ENCODE measurements around the gene PAQR5.
A peak's percentile ranks its signal among the peaks of the same experiment; 100 is the strongest.

DNA sequence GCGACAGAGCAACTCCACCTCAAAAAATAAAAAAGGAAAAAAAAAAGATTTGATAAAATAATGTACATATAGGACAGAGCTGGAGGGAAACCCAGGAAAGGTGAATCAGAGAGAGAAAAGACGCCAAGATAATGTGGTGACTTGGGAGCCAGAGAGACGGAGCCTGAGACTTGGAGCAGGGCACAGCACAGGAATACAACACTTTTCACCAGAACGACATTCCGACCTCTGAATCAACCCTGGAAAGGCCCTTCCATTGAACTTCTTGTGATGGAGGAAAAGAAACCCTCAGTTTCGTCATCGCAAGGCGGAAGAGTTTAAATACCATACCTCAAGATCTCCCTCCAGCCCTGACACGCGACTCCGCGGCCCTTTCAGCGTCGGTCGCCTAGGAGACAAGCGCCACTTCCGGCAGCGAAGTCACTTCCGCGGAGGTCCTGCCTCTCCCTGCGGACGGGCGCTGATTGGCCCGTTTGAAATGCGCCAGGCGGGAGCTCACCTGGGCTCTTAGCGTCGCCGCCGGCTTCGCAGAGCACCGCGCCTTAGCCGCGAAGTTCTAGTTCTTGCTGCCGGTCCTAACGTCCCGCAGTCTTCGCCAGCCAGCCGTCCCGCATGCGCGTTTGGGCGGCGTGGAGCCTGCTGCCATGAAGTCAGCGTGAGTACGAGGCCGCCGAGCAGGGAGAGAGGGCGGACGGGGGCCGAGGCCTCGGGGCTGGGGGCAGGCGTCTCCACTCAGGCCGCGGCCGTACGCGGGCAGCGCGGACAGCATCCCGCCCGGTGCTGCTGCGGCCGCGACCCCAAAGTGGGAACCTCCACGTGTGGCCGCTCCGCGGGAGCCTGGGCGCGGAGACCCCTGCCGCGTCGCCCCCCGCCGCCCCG, 115.3 kb downstream of the PAQR5 start, which contains the start of gene KIF23:
- TF ChIP-seq, protein P1, sequence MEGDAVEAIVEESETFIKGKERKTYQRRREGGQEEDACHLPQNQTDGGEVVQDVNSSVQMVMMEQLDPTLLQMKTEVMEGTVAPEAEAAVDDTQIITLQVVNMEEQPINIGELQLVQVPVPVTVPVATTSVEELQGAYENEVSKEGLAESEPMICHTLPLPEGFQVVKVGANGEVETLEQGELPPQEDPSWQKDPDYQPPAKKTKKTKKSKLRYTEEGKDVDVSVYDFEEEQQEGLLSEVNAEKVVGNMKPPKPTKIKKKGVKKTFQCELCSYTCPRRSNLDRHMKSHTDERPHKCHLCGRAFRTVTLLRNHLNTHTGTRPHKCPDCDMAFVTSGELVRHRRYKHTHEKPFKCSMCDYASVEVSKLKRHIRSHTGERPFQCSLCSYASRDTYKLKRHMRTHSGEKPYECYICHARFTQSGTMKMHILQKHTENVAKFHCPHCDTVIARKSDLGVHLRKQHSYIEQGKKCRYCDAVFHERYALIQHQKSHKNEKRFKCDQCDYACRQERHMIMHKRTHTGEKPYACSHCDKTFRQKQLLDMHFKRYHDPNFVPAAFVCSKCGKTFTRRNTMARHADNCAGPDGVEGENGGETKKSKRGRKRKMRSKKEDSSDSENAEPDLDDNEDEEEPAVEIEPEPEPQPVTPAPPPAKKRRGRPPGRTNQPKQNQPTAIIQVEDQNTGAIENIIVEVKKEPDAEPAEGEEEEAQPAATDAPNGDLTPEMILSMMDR (IDR thresholded peaks at IDR 0.05), result no peak
- TF ChIP-seq POLR2A (IDR thresholded peaks at IDR 0.05), result peak in 1 of 4 donors; percentile 39
